HG03520 (cell line): ENCODE results near the gene PPP1R9B.

Experiments used
- ATAC-seq: cut with Tn5 transposase; IDR thresholded peaks from one replicate; pipeline ENCODE4 v1.9.1; 2021; ENCODE audit warnings: mild to moderate bottlenecking, moderate library complexity; ENCODE audit not compliant: unreplicated experiment

The PPP1R9B gene, protein sequence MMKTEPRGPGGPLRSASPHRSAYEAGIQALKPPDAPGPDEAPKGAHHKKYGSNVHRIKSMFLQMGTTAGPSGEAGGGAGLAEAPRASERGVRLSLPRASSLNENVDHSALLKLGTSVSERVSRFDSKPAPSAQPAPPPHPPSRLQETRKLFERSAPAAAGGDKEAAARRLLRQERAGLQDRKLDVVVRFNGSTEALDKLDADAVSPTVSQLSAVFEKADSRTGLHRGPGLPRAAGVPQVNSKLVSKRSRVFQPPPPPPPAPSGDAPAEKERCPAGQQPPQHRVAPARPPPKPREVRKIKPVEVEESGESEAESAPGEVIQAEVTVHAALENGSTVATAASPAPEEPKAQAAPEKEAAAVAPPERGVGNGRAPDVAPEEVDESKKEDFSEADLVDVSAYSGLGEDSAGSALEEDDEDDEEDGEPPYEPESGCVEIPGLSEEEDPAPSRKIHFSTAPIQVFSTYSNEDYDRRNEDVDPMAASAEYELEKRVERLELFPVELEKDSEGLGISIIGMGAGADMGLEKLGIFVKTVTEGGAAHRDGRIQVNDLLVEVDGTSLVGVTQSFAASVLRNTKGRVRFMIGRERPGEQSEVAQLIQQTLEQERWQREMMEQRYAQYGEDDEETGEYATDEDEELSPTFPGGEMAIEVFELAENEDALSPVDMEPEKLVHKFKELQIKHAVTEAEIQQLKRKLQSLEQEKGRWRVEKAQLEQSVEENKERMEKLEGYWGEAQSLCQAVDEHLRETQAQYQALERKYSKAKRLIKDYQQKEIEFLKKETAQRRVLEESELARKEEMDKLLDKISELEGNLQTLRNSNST

DNA sequence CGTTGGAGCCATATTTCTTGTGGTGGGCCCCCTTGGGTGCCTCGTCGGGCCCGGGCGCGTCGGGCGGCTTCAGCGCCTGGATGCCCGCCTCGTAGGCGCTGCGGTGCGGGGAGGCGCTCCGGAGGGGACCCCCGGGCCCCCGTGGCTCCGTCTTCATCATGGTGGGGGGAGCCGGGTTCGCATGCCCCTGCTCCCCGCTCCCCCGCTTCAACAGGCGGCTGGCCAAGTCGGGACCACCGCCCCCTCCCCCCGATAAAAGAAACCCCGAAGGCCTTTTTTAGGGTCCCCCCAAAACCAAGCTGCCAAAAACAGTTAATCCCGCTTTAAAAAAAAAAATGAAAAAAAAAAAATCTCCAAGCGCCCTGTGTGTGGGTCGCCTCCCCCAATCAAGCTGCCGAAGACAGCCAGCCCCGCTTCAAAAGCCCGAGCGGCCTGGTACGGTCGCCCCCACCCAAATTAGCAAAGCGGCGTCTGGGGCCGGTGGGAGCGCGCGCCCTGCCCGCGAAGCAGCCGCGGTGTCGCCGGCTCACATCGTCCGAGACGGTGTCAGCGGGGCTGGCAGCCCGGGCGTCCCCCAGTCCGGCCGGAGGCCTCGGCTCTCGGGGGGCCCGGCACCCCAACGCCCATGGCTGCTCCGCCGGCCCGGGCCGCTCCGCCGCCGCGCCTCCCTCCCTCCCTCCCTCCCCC lies at the start of gene PPP1R9B:
Gene PPP1R9B, minus strand, starts transcription at position 324 of the 687 bp plus-strand sequence. Its CDS starts 164 bp downstream, at position 160.
- no peak for ATAC-seq

DNA sequence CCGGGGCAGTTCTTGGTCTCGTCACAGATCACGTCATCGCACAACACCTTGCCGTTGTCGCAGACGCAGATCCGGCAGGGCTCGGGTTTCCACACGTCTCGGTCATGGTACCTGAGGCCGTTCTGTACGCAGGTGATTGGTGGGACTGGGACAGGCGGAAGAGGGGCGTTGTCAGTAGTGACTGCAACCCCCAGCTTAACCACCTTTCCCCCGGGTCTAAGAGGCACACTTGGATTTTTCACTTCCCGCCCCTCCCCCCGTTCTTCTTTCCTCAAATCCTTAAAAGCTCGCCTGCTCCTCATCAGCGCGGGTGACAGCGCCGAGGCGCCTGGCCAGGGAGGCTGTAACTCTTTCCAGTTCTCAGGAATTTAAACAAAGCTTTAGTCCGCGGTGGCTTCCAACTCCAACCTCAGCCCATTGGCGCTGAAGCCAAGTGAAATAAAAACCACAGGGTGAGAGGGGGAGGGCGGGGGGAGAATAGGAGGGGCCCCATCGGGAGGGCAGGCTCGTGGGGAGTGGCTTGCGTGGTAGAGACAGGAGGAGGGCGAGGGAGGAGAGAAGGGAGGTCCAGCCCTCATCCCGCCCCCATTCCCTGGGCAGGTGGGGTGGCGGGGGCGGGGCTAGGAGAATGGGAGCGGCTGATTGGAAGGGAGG lies 49.5 kb upstream of the PPP1R9B start:
- no peak for ATAC-seq

DNA sequence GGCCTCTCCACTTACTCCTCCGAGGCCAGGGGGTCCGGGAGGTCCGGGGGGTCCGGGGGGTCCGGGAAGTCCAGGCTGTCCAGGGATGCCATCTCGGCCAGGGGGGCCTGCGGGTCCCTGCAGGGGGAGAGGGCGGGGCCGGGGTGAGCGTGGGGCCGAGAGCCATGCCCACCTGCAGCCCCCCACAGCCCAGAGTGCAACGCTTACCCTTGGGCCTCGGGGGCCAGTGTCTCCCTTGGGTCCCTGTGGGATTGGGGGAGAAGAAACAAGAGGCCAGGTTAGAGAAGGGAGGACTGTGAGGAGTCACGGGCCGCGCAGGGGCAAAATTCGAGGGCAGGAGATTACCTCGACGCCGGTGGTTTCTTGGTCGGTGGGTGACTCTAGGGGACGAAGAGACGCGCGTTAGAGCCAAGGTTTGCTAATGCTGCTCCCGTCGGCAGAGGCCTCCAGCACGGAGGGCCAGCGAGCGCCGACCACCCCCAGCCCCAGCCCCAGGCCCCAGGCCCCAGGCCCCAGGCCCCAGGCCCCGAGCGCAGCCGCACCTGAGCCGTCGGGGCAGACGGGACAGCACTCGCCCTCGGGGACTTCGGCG lies 48.8 kb upstream of the PPP1R9B start:
- ATAC-seq, result no peak

DNA sequence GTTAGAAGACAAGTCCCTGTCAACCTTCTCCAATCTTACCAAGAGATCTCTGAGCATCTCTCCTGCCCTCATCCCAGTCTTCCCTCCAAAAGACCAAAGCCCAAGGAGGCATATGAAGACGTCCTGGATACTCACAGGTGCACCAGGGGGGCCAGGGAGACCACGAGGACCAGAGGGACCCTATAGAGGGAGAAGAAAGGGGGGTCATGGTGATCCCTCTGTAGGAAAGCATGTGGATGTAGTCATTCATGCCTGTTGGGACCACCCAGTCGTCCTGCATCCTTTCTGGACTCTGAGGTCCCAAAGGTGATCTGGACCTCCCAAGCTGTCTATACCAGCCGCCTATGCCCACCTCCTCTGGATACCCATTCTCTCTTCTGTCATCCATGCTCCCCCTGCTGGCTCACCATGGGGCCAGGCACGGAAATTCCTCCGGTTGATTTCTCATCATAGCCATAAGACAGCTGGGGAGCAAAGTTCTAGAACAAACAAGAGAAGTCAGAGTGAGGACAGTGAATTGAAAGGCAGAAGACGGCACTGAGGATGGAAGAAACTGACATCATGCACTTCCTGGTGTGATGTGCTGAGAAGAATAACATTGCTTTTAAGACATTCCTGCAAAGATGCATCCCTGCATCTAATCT lies 47.7 kb upstream of the PPP1R9B start:
- no peak for ATAC-seq

DNA sequence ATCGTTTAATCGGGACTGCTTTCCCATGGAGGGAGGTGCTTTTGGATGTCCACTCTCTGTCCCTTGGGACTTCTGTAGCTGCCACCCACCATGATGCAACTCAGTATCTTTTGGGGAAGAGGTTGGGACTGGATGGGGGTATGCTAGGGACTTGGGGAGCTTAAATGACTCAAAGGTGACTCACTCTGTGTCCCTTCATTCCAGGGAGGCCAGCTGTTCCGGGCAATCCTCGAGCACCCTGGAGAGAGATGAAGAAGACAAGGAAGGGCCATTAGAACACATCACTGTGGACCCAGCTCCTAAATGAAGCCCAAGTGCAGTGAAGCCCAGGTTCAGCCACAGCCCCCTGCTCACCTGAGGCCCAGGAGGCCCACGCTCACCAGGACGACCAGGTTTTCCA lies 46.3 kb upstream of the PPP1R9B start:
- no peak for ATAC-seq

GRCh38 chr17:50196036-50196435 lies 45.6 kb upstream of the PPP1R9B start:
- ATAC-seq, result no peak

GRCh38 chr17:50194934-50195865 lies 44.7 kb upstream of the PPP1R9B start:
- ATAC-seq, result no peak

GRCh38 chr17:50194140-50194933 lies 43.9 kb upstream of the PPP1R9B start:
- no peak for ATAC-seq

DNA sequence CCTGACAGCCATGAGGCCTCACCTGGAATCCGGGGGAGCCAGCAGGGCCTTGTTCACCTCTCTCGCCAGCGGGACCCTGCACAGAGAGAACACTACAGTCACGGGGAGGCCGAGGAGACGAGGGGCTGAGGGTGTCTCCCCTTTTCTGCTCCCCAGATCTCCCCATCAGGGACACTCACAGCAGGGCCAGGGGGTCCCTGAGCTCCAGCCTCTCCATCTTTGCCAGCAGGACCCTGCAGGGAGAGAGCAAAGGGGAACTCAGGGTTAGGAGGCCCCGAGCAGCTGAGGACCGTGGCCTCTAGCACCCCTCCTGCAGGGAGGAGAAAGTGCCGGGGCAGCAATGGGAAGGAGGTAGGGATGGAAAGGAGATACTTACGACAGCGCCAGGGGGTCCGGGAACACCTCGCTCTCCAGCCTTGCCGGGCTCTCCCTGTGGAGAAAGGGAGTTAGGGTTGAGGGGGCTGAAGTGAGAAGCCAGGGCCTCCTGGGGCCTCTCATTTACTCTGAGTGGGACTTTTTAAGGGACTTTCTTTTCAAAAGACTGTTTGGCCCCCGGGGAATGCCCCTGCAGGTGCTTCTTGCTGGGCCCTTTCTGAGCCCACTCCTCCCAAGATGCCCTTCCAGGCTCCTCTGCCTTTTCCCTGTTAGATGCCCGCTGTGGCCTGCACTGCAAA lies 42.3 kb upstream of the PPP1R9B start:
- ATAC-seq, result no peak

GRCh38 chr17:50192144-50192617 lies 41.7 kb upstream of the PPP1R9B start:
- ATAC-seq, result no peak

DNA sequence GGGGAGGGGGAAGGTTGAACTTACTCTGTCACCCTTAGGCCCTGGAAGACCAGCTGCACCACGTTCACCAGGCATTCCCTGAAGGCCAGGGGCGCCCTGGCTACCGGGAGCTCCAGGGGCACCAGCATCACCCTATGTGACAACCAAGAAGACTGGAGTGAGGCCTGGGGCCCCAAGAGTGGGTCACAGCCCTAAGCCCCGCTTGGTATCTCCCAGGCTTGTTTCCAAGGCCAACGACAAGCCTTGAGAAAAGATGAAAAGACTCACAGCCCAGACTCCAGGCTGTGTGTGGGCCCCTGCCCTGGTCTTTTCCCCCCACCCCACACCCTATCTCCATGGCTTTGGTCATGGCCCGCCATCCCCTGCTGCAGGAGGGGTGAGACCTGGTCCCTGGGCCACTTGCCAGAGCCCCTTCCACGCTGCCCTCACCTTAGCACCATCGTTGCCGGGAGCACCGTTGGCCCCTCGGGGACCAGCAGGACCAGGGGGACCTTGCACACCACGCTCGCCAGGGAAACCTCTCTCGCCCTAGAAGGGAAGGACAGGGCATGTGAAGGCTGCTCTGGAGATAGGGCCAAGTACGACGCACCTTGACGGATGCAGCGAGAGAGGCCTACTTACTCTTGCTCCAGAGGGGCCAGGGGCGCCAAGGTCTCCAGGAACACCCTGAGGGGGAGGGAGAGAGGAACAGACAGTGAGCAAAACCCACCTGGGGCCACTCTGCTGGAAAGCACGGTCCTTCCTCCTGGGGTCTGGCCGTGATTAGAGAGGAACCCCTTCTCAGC lies 41.1 kb upstream of the PPP1R9B start:
- ATAC-seq, result no peak

DNA sequence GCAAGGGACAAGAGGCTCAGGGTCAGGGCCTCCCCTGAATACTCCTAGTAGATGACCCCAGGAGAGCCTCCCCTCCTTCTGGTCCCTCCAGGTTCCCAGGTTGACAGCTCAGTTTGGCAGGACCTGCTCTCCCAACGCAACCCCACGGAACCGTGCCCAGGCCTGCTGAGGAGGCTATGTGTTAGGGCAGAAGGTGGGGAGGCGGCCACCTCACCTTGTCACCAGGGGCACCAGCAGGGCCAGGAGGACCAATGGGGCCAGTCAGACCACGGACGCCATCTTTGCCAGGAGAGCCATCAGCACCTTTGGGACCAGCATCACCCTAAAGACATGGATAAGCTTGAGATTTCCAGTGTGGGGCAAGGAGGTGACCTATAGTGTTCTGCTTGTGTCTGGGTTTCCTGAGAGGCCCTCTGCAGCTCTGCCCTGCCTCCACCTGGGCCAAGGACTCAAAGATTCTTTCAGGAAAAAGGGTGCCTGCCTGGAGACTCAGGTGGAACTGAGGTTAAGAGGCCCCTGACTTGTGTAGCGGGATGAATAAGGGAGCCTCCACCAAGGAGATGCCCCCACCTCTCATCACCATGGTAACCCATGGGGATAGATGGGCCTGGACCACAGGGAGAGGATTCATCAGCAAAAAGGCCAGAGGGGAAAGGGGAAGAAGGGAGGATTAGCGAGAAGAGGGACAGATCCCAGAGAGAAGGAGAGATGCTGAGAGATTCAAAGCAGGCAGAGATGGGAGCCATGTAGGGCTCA lies 40.3 kb upstream of the PPP1R9B start:
- no peak for ATAC-seq

DNA sequence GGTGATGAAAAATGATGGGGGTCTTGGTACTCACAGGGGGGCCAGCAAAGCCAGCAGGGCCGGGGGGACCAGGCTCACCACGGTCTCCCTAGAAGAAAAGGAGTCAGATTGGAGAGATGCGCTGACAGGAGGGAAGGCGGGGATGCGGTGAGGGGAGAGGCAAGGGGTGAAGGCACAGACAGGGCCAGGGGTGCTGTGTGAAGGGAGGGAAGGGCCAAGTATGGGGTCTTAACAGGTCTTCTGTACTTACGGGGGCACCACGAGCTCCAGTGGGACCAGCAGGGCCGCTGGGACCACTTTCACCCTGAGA lies 39.8 kb upstream of the PPP1R9B start:
- no peak for ATAC-seq

DNA sequence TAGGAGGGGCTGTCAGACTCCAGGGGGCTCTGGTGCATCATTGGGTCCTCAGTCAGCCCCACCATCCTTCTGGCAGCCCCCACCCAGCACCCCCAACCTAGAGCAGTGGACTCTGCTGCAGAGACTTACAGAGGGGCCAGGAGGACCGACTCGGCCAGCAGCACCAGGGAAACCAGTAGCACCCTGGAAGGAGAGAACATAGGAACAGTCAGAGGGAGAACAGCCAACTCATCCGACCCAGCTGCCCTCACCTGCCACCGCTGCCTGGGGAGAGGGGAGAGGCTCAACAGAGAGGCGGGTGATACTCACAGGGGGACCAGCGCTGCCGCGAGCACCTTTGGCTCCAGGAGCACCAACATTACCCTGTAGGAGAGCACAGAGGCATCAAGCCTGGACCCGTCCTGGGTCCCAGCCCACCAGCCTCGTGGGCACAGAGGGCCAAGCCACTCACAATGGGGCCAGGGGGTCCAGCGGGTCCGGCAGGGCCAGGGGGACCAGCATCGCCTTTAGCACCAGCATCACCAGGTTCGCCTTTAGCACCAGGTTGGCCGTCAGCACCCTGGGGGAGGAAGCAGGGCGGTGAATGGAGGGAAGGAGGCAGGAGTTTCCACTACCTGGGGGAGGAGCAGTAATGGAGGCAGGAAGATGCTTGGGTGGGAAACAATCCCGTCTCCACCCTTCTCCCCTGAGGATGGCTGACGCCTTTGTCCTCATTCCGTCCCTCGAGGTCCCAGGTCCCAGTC lies 39.2 kb upstream of the PPP1R9B start:
- ATAC-seq, result no peak

GRCh38 chr17:50188921-50189549 lies 38.6 kb upstream of the PPP1R9B start:
- ATAC-seq, result no peak
